MM.1S (cell line): ENCODE measurements around the gene ORC3.
A peak's percentile ranks its signal among the peaks of the same experiment; 100 is the strongest.

Source experiments
- DNase-seq: peaks from one replicate; pipeline ENCODE4 v3.0.0-alpha.2; 2015
- H2AFZ ChIP-seq: fragments of 300-600 bp; sonication (generic); 2 replicates; pipeline ENCODE4 v1.6.0; 2016; ENCODE audit warnings: antibody characterized with exemption, low read length
- H3F3A ChIP-seq: fragments of 300-600 bp; sonication (generic); 2 replicates; pipeline ENCODE4 v1.6.1; 2016; ENCODE audit warnings: mild to moderate bottlenecking, antibody characterized with exemption, low read length, moderate library complexity, mixed read lengths; ENCODE audit not compliant: insufficient read depth
- H3K27ac ChIP-seq: fragments of 300-600 bp; sonication (generic); 2 replicates; pipeline ENCODE4 v1.5.1; 2016; ENCODE audit warnings: mild to moderate bottlenecking, low read length
- H3K27me3 ChIP-seq: fragments of 300-600 bp; sonication (generic); replicated peaks from 2 replicates; pipeline ENCODE4 v1.6.0; 2016; ENCODE audit warnings: low read length; ENCODE audit not compliant: insufficient read depth
- H3K36me3 ChIP-seq: fragments of 300-600 bp; sonication (generic); replicated peaks from 2 replicates; pipeline ENCODE4 v1.6.1; 2016; ENCODE audit warnings: mild to moderate bottlenecking, low read length, mixed read lengths; ENCODE audit not compliant: insufficient read depth
- H3K4me1 ChIP-seq: fragments of 300-600 bp; sonication (generic); 2 replicates; pipeline ENCODE4 v1.6.1; 2016; ENCODE audit warnings: low read length, mixed read lengths
- H3K4me2 ChIP-seq: fragments of 300-600 bp; sonication (generic); 2 replicates; pipeline ENCODE4 v1.6.0; 2016; ENCODE audit warnings: low read depth, low read length
- H3K4me3 ChIP-seq: fragments of 300-600 bp; sonication (generic); 2 replicates; pipeline ENCODE4 v1.5.1; 2016; ENCODE audit warnings: low read length, mixed read lengths
- H3K79me2 ChIP-seq: fragments of 300-600 bp; sonication (generic); 2 replicates; pipeline ENCODE4 v1.6.1; 2016; ENCODE audit warnings: mixed run types, low read length, mixed read lengths
- H3K9ac ChIP-seq: fragments of 300-600 bp; sonication (generic); 2 replicates; pipeline ENCODE4 v1.6.1; 2016; ENCODE audit warnings: low read length, mixed read lengths
- H3K9me2 ChIP-seq: fragments of 300-600 bp; sonication (generic); replicated peaks from 2 replicates; pipeline ENCODE4 v1.6.1; 2016; ENCODE audit warnings: mild to moderate bottlenecking, low read length, mixed read lengths; ENCODE audit not compliant: insufficient read depth
- H3K9me3 ChIP-seq: fragments of 300-600 bp; sonication (generic); replicated peaks from 2 replicates; pipeline ENCODE4 v1.6.1; 2016; ENCODE audit warnings: mild to moderate bottlenecking, low read length, mixed read lengths; ENCODE audit not compliant: insufficient read depth
- H4K20me1 ChIP-seq: fragments of 300-600 bp; sonication (generic); 2 replicates; pipeline ENCODE4 v1.6.1; 2016; ENCODE audit warnings: mild to moderate bottlenecking, low read length, moderate library complexity, mixed read lengths; ENCODE audit not compliant: insufficient read depth
- EZH2 ChIP-seq: fragments of 300-600 bp; sonication (generic); optimal IDR thresholded peaks from 2 replicates; pipeline ENCODE3; 2017; ENCODE audit warnings: low read depth, mild to moderate bottlenecking, antibody characterized with exemption, low read length, mixed read lengths
- EZH2phosphoT487 ChIP-seq: fragments of 300-600 bp; sonication (generic); IDR thresholded peaks from 2 replicates; pipeline ENCODE4 v1.6.1; 2018; ENCODE audit warnings: antibody characterized with exemption, low read length
- TF ChIP-seq, protein P1 (sequence below): fragments of 300-600 bp; sonication (generic); IDR thresholded peaks from 2 replicates; pipeline ENCODE4 v1.5.1; 2016; ENCODE audit warnings: antibody characterized with exemption, low read length, mixed read lengths

ORC3 gene

DNA sequence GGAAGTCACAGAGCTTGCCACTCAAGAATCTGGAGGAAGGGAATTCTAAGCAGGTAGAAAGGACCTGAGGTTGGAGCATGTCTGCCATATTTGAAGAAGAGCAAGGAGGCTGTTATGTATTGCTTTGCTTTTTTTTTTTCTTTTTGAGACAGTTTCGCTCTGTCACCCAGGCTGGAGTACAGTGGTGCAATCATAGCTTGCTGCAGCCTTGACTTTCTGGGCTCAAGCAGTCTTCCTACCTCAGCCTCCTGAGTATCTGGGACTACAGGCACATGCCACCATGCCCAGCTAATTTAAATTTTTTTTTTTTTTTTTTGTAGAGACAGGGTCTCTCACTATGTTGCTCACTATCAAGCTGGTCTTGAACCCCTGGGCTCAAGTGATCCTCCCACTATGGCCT lies 40.8 kb downstream of the ORC3 start:
- Histone ChIP-seq H3K27me3 (no peaks in the 10 kb centered on the region), H3K4me2 (no peak overlapping the region), H3F3A (no peaks in the 10 kb centered on the region), H3K36me3 (no peaks in the 10 kb centered on the region), H3K27ac (no peak overlapping the region), H3K4me3 (no peak overlapping the region), H3K9me2 (no peaks in the 10 kb centered on the region), H3K9ac (no peak overlapping the region), H3K9me3 (no peaks in the 10 kb centered on the region), H3K79me2 (no peaks in the 10 kb centered on the region), H2AFZ (no peak overlapping the region), H4K20me1 (no peaks in the 10 kb centered on the region), H3K4me1 (peaks cover 10% of the 10 kb centered on the region)
- no peak for DNase-seq
- TF ChIP-seq EZH2phosphoT487 = no peak
- TF ChIP-seq, protein P1, sequence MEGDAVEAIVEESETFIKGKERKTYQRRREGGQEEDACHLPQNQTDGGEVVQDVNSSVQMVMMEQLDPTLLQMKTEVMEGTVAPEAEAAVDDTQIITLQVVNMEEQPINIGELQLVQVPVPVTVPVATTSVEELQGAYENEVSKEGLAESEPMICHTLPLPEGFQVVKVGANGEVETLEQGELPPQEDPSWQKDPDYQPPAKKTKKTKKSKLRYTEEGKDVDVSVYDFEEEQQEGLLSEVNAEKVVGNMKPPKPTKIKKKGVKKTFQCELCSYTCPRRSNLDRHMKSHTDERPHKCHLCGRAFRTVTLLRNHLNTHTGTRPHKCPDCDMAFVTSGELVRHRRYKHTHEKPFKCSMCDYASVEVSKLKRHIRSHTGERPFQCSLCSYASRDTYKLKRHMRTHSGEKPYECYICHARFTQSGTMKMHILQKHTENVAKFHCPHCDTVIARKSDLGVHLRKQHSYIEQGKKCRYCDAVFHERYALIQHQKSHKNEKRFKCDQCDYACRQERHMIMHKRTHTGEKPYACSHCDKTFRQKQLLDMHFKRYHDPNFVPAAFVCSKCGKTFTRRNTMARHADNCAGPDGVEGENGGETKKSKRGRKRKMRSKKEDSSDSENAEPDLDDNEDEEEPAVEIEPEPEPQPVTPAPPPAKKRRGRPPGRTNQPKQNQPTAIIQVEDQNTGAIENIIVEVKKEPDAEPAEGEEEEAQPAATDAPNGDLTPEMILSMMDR = no peak
- TF ChIP-seq EZH2 = no peak

DNA sequence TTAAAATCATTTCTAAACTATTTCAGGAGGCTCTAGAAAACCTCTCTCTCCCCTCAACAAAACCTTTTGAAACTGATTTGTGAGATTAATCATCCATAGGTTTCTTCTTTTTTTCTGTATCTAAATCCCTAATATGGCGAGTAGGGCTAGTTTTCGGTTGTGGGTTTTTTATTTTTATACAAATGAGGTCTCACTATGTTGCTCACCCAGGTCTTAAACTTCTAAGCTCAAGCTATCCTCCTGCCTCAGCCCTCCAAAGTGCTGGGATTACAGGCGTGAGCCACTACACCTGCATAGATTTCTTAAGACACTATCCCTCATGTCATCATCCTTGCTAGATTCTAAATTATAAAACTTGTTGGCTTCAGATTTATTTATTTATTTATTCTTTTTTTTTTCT lies 43.9 kb downstream of the ORC3 start:
- Histone ChIP-seq H3K4me1 (peaks cover 34% of the 10 kb centered on the region), H3K27me3 (no peaks in the 10 kb centered on the region), H3K9me2 (no peaks in the 10 kb centered on the region), H3K9ac (no peak overlapping the region), H3K9me3 (no peaks in the 10 kb centered on the region), H3K36me3 (no peaks in the 10 kb centered on the region), H3K79me2 (no peaks in the 10 kb centered on the region), H2AFZ (no peak overlapping the region), H3K4me3 (no peak overlapping the region), H3K4me2 (no peak overlapping the region), H3K27ac (no peak overlapping the region), H3F3A (peaks cover 8% of the 10 kb centered on the region), H4K20me1 (no peaks in the 10 kb centered on the region)
- TF ChIP-seq EZH2 = no peak
- TF ChIP-seq, protein P1 = no peak
- no peak for DNase-seq

DNA sequence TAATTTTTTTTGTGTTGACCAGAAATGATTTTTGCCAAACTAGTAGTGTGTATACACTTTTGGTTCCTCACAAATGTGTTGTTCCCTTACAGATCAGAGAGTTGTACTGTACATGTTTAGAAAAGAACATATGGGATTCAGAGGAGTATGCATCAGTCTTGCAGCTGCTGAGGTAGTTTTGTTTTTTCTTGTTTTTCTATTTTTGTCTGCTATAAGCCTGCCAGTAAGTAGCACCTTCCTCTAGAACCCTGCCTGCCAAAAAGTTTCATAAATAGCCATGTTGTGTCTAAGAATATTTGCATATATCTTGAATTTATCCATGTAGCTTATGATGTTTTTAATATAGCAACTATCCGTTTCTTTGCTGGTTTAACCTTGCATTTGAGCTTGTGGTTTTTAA lies 46.4 kb downstream of the ORC3 start:
- H3K4me2 ChIP-seq = peak overlapping the region; percentile 63
- TF ChIP-seq EZH2 (no peak), EZH2phosphoT487 (no peak)
- TF ChIP-seq, protein P1 = no peak

More for the DNA sequence above, 46.4 kb downstream of the ORC3 start:
- 0 out of 2 replicates have a peak overlapping the region, but pooled peaks have one; percentile 9 for H3K4me3 ChIP-seq
- H3K9me3 ChIP-seq = no peaks in the 10 kb centered on the region
- H3K27me3 ChIP-seq = no peaks in the 10 kb centered on the region
- H3K79me2 ChIP-seq = no peaks in the 10 kb centered on the region
- no peak overlapping the region for H2AFZ ChIP-seq
- peaks cover 34% of the 10 kb centered on the region for H3K4me1 ChIP-seq
- H3F3A ChIP-seq = peaks cover 8% of the 10 kb centered on the region
- peak; percentile 72 for DNase-seq
- no peaks in the 10 kb centered on the region for H4K20me1 ChIP-seq
- H3K9ac ChIP-seq = peak overlapping the region; percentile 2; the same call in 1 of the 2 replicates
- H3K27ac ChIP-seq = peak overlapping the region; percentile 71
- no peaks in the 10 kb centered on the region for H3K36me3 ChIP-seq
- H3K9me2 ChIP-seq = no peaks in the 10 kb centered on the region
